ENCODE results near the gene PAPPA.

Gene PAPPA

GRCh38 chr9:116207371-116208111, 54.0 kb downstream of the PAPPA start:
- H3K4me1 ChIP-seq (ENCODE audit: control insufficient read depth, insufficient read depth, low read length): 0 out of 2 replicates have a peak, but pooled peaks cover 2% of the 10 kb centered on the region
- H3K4me3 ChIP-seq (ENCODE audit: low read depth, low read length): no peak overlapping the region
- TF ChIP-seq ZNF518A (tag by site-specific recombination; conservative IDR thresholded peaks at IDR 0.05; ENCODE audit: low read depth) (no peak), WT1 (tag by site-specific recombination; IDR thresholded peaks at IDR 0.05) (no peak), ZNF292 (tag by site-specific recombination; IDR thresholded peaks at IDR 0.05; ENCODE audit: borderline replicate concordance, low read depth) (no peak), ZNF629 (tag by site-specific recombination; IDR thresholded peaks at IDR 0.05) (no peak), ZNF391 (tag by site-specific recombination; IDR thresholded peaks at IDR 0.05; ENCODE audit: borderline replicate concordance, low read depth) (no peak), ZNF350 (tag by site-specific recombination; IDR thresholded peaks at IDR 0.05) (no peak), ZIC2 (tag by site-specific recombination; IDR thresholded peaks at IDR 0.05) (no peak), ZNF521 (tag by site-specific recombination; IDR thresholded peaks at IDR 0.05) (no peak), ZNF548 (tag by site-specific recombination; IDR thresholded peaks at IDR 0.05) (no peak), ZBTB11 (tag by site-specific recombination; conservative IDR thresholded peaks at IDR 0.05; ENCODE audit: low read depth) (no peak), ZNF600 (tag by site-specific recombination; IDR thresholded peaks at IDR 0.05) (no peak), BCL11A (tag by site-specific recombination; IDR thresholded peaks at IDR 0.05; ENCODE audit: low read depth) (no peak), ZNF394 (tag by site-specific recombination; IDR thresholded peaks at IDR 0.05; ENCODE audit: borderline replicate concordance) (no peak), ZNF747 (tag by site-specific recombination; IDR thresholded peaks at IDR 0.05) (no peak), KLF1 (tag by site-specific recombination; IDR thresholded peaks at IDR 0.05) (no peak)
- no peaks in the 10 kb centered on the region for H3K9me3 ChIP-seq (ENCODE audit: control insufficient read depth, insufficient read depth, low read depth, low read length)
- no peaks in the 10 kb centered on the region for H3K36me3 ChIP-seq (ENCODE audit: control insufficient read depth in 2 of 2, insufficient read depth in 1 of 2, low read length in 2 of 2)
- ChIA-PET POLR2A (no interaction called here), CTCF (no interaction called here)
- no peak overlapping the region for H3K27ac ChIP-seq (ENCODE audit: extremely low read depth, low read depth, low read length)

Measured in HEK293 (cell line).